ENCODE data around the gene CD163. TPM values are rescaled to one million over a fixed set of nuclear protein-coding genes. Genes with fewer than 3 reads are reported as not detected.

The CD163 gene
- total RNA-seq, 1 donor from 2014 or later = 96.3 TPM

- H3K27me3 ChIP-seq = no peaks in the 10 kb centered on the region
- H3K36me3 ChIP-seq = no peaks in the 10 kb centered on the region
- DNase-seq (ENCODE audit: extremely low spot score in 2 of 2) = no peak
- TF ChIP-seq CTCF (IDR thresholded peaks at IDR 0.05) = no peak
- TF ChIP-seq POLR2A (IDR thresholded peaks at IDR 0.05) = no peak
- TF ChIP-seq POLR2AphosphoS5 (IDR thresholded peaks at IDR 0.05; ENCODE audit: insufficient read depth in 1 of 2, low read depth in 1 of 2) = no peak
- no peaks in the 10 kb centered on the region for H3K9me3 ChIP-seq
- no peaks in the 10 kb centered on the region for H3K4me1 ChIP-seq
- H3K4me3 ChIP-seq = no peak overlapping the region
- intact Hi-C loops (cut with DNase I) = no loop called here
- H3K27ac ChIP-seq = no peak overlapping the region
Observed at GRCh38 chr12:7496451-7496850, 7.1 kb downstream of the CD163 start.

GRCh38 chr12:7495136-7495535, 8.4 kb downstream of the CD163 start:
- Histone ChIP-seq H3K9me3 (no peaks in the 10 kb centered on the region), H3K27ac (no peak overlapping the region), H3K4me3 (no peak overlapping the region), H3K4me1 (no peaks in the 10 kb centered on the region), H3K36me3 (no peaks in the 10 kb centered on the region), H3K27me3 (no peaks in the 10 kb centered on the region)
- intact Hi-C loops (cut with DNase I) = no loop called here
- no peak for TF ChIP-seq POLR2A (IDR thresholded peaks at IDR 0.05)
- no peak for TF ChIP-seq CTCF (IDR thresholded peaks at IDR 0.05)
- no peak for TF ChIP-seq POLR2AphosphoS5 (IDR thresholded peaks at IDR 0.05; ENCODE audit: insufficient read depth in 1 of 2, low read depth in 1 of 2)
- no peak for DNase-seq (ENCODE audit: extremely low spot score in 2 of 2)

GRCh38 chr12:7493006-7493405, 10.6 kb downstream of the CD163 start:
- no peak overlapping the region for H3K27ac ChIP-seq
- H3K4me1 ChIP-seq = no peaks in the 10 kb centered on the region
- no peaks in the 10 kb centered on the region for H3K27me3 ChIP-seq
- H3K36me3 ChIP-seq = no peaks in the 10 kb centered on the region
- intact Hi-C loops (cut with DNase I) = no loop called here
- TF ChIP-seq POLR2AphosphoS5 (IDR thresholded peaks at IDR 0.05; ENCODE audit: insufficient read depth in 1 of 2, low read depth in 1 of 2) = no peak
- no peak for TF ChIP-seq POLR2A (IDR thresholded peaks at IDR 0.05)
- TF ChIP-seq CTCF (IDR thresholded peaks at IDR 0.05) = no peak
- no peak overlapping the region for H3K4me3 ChIP-seq
- DNase-seq (ENCODE audit: extremely low spot score in 2 of 2) = no peak
- no peaks in the 10 kb centered on the region for H3K9me3 ChIP-seq

GRCh38 chr12:7486512-7486911, 17.1 kb downstream of the CD163 start:
- H3K36me3 ChIP-seq = no peaks in the 10 kb centered on the region
- no peaks in the 10 kb centered on the region for H3K27me3 ChIP-seq
- H3K9me3 ChIP-seq = no peaks in the 10 kb centered on the region
- no peak for TF ChIP-seq POLR2A (IDR thresholded peaks at IDR 0.05)
- TF ChIP-seq POLR2AphosphoS5 (IDR thresholded peaks at IDR 0.05; ENCODE audit: insufficient read depth in 1 of 2, low read depth in 1 of 2) = no peak
- TF ChIP-seq CTCF (IDR thresholded peaks at IDR 0.05) = no peak
- H3K4me1 ChIP-seq = no peaks in the 10 kb centered on the region
- no peak overlapping the region for H3K4me3 ChIP-seq
- no peak for DNase-seq (ENCODE audit: extremely low spot score in 2 of 2)
- intact Hi-C loops (cut with DNase I) = no loop called here
- H3K27ac ChIP-seq = no peak overlapping the region

GRCh38 chr12:7485095-7485494, 18.5 kb downstream of the CD163 start:
- DNase-seq (ENCODE audit: extremely low spot score in 2 of 2) = no peak
- H3K4me3 ChIP-seq = no peak overlapping the region
- H3K4me1 ChIP-seq = no peaks in the 10 kb centered on the region
- H3K27ac ChIP-seq = no peak overlapping the region
- H3K9me3 ChIP-seq = no peaks in the 10 kb centered on the region
- no peak for TF ChIP-seq POLR2AphosphoS5 (IDR thresholded peaks at IDR 0.05; ENCODE audit: insufficient read depth in 1 of 2, low read depth in 1 of 2)
- no peak for TF ChIP-seq POLR2A (IDR thresholded peaks at IDR 0.05)
- no peak for TF ChIP-seq CTCF (IDR thresholded peaks at IDR 0.05)
- H3K36me3 ChIP-seq = no peaks in the 10 kb centered on the region
- H3K27me3 ChIP-seq = no peaks in the 10 kb centered on the region
- intact Hi-C loops (cut with DNase I) = no loop called here
